HepG2 (cell line): ENCODE data around the gene FBLN7. TPM values are rescaled to one million over a fixed set of nuclear protein-coding genes. Genes with fewer than 3 reads are reported as not detected.

Experiments
- ATAC-seq: fragments of 200-7000 bp; cut with Tn5 transposase; 3 replicates; pipeline ENCODE4 v1.9.1; 2020; ENCODE audit warnings: mild to moderate bottlenecking, moderate library complexity
- BruUV-seq: library from RNA; stranded (reverse); fragments of 400-500 nt; replicated peaks from 2 replicates; lab custom pipeline; 2021; lab: Mats Ljungman, UMichigan
- CTCF ChIA-PET: fragments of 300-600 bp; formaldehyde crosslinking; extraction: SDS; loops from one replicate; lab custom pipeline; 2021; ENCODE audit warnings: low total read pairs, inconsistent platforms, low intra/inter-chr PET ratio; lab: Yijun Ruan, JAX
- POLR2A ChIA-PET: fragments of 350-600 bp; sonication (Branson Sonifier 250); formaldehyde crosslinking; loops from one replicate; lab custom pipeline; 2020; ENCODE audit warnings: antibody characterized with exemption, inconsistent platforms; lab: Yijun Ruan, JAX
- DNase-seq: peaks from one replicate; pipeline ENCODE4 v3.0.0-alpha.2; 2015; ENCODE audit warnings: low spot score
- FAIRE-seq: peaks from 3 replicates; lab custom pipeline; 2011; peaks lifted over from hg19 to GRCh38; lab: Jason Lieb, UNC
- H2AFZ ChIP-seq: one replicate; pipeline ENCODE4 v1.6.1; 2011; ENCODE audit warnings: low read length, inconsistent platforms
- H3K27ac ChIP-seq: fragments of 300-600 bp; 3 replicates; pipeline ENCODE4 v1.8.0; 2011; ENCODE audit warnings: mixed run types, mild to moderate bottlenecking, mixed read lengths, low read length, inconsistent platforms; ENCODE audit not compliant: insufficient read depth; ENCODE audit errors: extremely low read length
- H3K27me3 ChIP-seq, 2 experiments: fragments of 200-600 bp in 1 of 2; 2 replicates in 1 of 2; 3 replicates in 1 of 2; pipeline versions ENCODE4 v1.6.0 to v1.8.0; 2011; ENCODE audit warnings: low read length in 2 of 2, mild to moderate bottlenecking in 2 of 2, moderate library complexity in 2 of 2, inconsistent platforms in 1 of 2; ENCODE audit not compliant: insufficient read depth in 2 of 2, control insufficient read depth in 1 of 2
- H3K36me3 ChIP-seq, 2 experiments: fragments of 200-600 bp in 1 of 2; replicated peaks in 1 of 2; 2 replicates in 1 of 2; 3 replicates in 1 of 2; pipeline versions ENCODE4 v1.5.1 to v1.8.0; 2011; ENCODE audit warnings: low read length in 2 of 2, inconsistent platforms in 1 of 2; ENCODE audit not compliant: insufficient read depth in 2 of 2, control insufficient read depth in 1 of 2
- H3K4me1 ChIP-seq: 2 replicates; pipeline ENCODE4 v1.5.1; 2012; ENCODE audit warnings: low read length, inconsistent platforms; ENCODE audit not compliant: insufficient read depth
- H3K4me2 ChIP-seq: 2 replicates; pipeline ENCODE4 v1.6.0; 2011; ENCODE audit warnings: low read depth, low read length, inconsistent platforms
- H3K4me3 ChIP-seq, 3 experiments: fragments of 200-600 bp in 1 of 3; sonication (generic), shearing (Covaris generic) in 1 of 3; replicated peaks in 1 of 3; 2 replicates each; pipeline ENCODE4 v1.5.1; 2011 to 2016; ENCODE audit warnings: low read length in 3 of 3, inconsistent platforms in 2 of 3, low read depth in 2 of 3, mild to moderate bottlenecking in 2 of 3, control low read depth in 1 of 3, mixed read lengths in 1 of 3; ENCODE audit not compliant: insufficient read depth in 1 of 3
- H3K79me2 ChIP-seq: one replicate; pipeline ENCODE4 v1.6.1; 2011; ENCODE audit warnings: low read length, inconsistent platforms; ENCODE audit not compliant: insufficient read depth
- H3K9ac ChIP-seq: 2 replicates; pipeline ENCODE4 v1.6.0; 2011; ENCODE audit warnings: mild to moderate bottlenecking, low read depth, low read length, inconsistent platforms; ENCODE audit not compliant: insufficient read depth
- H3K9me3 ChIP-seq: 2 replicates; pipeline ENCODE4 v1.5.1; 2012; ENCODE audit warnings: mild to moderate bottlenecking, low read length
- H4K20me1 ChIP-seq: 2 replicates; pipeline ENCODE4 v1.6.0; 2011; ENCODE audit warnings: inconsistent platforms, mild to moderate bottlenecking, low read length, moderate library complexity; ENCODE audit not compliant: insufficient read depth
- CTCF ChIP-seq: sonication (generic); formaldehyde crosslinking; IDR thresholded peaks from 2 replicates; pipeline ENCODE4 v1.5.0; 2020; ENCODE audit warnings: mild to moderate bottlenecking, missing genetic modification reagents, moderate library complexity
- ETV5 ChIP-seq: IDR thresholded peaks from 2 replicates; pipeline ENCODE4 v1.6.1; 2018; ENCODE audit warnings: missing biosample characterization, missing genetic modification reagents, inconsistent platforms, borderline replicate concordance
- MNT ChIP-seq: fragments of 450-650 bp; IDR thresholded peaks from 2 replicates; pipeline ENCODE4 v1.6.1; 2016
- MYNN ChIP-seq: sonication (generic); formaldehyde crosslinking; IDR thresholded peaks from 2 replicates; pipeline ENCODE4 v1.4.0; 2020; ENCODE audit warnings: mild to moderate bottlenecking, low read depth, missing genetic modification reagents
- NRL ChIP-seq: sonication (generic); formaldehyde crosslinking; IDR thresholded peaks from 2 replicates; pipeline ENCODE4 v1.5.0; 2020; ENCODE audit warnings: missing genetic modification reagents, mild to moderate bottlenecking, moderate library complexity, borderline replicate concordance
- RAD21 ChIP-seq: fragments of 450-650 bp; formaldehyde crosslinking; IDR thresholded peaks from 2 replicates; pipeline ENCODE4 v1.5.0; 2020; ENCODE audit warnings: mild to moderate bottlenecking
- SKIL ChIP-seq: sonication (generic); formaldehyde crosslinking; IDR thresholded peaks from 2 replicates; pipeline ENCODE4 v1.8.0; 2022; ENCODE audit warnings: missing genetic modification reagents, mild to moderate bottlenecking, moderate library complexity, borderline replicate concordance
- STAG1 ChIP-seq: sonication (generic); formaldehyde crosslinking; IDR thresholded peaks from 2 replicates; pipeline ENCODE4 v1.4.0; 2020; ENCODE audit warnings: missing genetic modification reagents
- TSC22D2 ChIP-seq: sonication (generic); formaldehyde crosslinking; IDR thresholded peaks from 2 replicates; pipeline ENCODE4 v1.5.1; 2020; ENCODE audit warnings: missing genetic modification reagents, mild to moderate bottlenecking, borderline replicate concordance
- UBTF ChIP-seq: sonication (generic); formaldehyde crosslinking; IDR thresholded peaks from 2 replicates; pipeline ENCODE4 v1.4.0; 2020; ENCODE audit warnings: mild to moderate bottlenecking, missing genetic modification reagents
- XRCC5 ChIP-seq: fragments of 200-400 bp; formaldehyde crosslinking; optimal IDR thresholded peaks from 2 replicates; pipeline ENCODE3; 2017; ENCODE audit warnings: mild to moderate bottlenecking, low read length
- ZNF580 ChIP-seq: IDR thresholded peaks from 2 replicates; pipeline ENCODE4 v1.6.1; 2016; ENCODE audit warnings: low read depth, borderline replicate concordance
- ZNF792 ChIP-seq: IDR thresholded peaks from 2 replicates; pipeline ENCODE4 v1.6.1; 2016
- ZXDC ChIP-seq: sonication (generic); formaldehyde crosslinking; IDR thresholded peaks from 2 replicates; pipeline ENCODE4 v1.5.0; 2020; ENCODE audit warnings: mild to moderate bottlenecking, missing genetic modification reagents
- WGBS: methylation state at CpG from one replicate; pipeline ENCODE4 v1.1.6; 2017; ENCODE audit warnings: low lambda C conversion rate; 5-methylcytosine and 5-hydroxymethylcytosine counted together
- in situ Hi-C: cut with HindIII; loops from 2 replicates; pipeline ENCODE4 v1.10.0; 2017; ENCODE audit warnings: low pct_unique_long_range_greater_than_20kb; ENCODE audit not compliant: extremely low pct_ligation_motif_present
- intact Hi-C: fragments of 100-400 bp; cut with micrococcal nuclease; formaldehyde crosslinking; loops from one replicate; pipeline ENCODE4 v1.10.0; 2022; ENCODE audit not compliant: unreplicated experiment
- polyA plus RNA-seq, 8 experiments: library from polyadenylated mRNA; depleted of rRNA in 3 of 8; stranded (reverse) in 7 of 8; unstranded in 1 of 8; fragments of >200 nt; fragmentation: Illumina TruSeq in 4 of 8; extraction: Trizol in 4 of 8; gene quantifications; 2 replicates each; pipeline versions ENCODE4 v1.2.1 to v1.2.3, GENCODE V29; 2011 to 2016; ENCODE audit warnings: low read depth in 4 of 8, missing spikeins in 1 of 8, mixed read lengths in 1 of 8; ENCODE audit not compliant: insufficient read depth in 1 of 8
- total RNA-seq, 5 experiments: library from RNA; depleted of rRNA; stranded (reverse); fragments of >200 nt; fragmentation: Illumina TruSeq; extraction: Trizol; gene quantifications; 2 replicates each; pipeline ENCODE4 v1.2.3, GENCODE V29; 2016; ENCODE audit warnings: low read depth in 1 of 5

FBLN7 gene
- total and polyA plus RNA-seq, 2 of the 13 experiments (the other 11 are each of a cell fraction or from before 2014, with no cell fraction given): 1.4 to 2.3 TPM

- Histone ChIP-seq H3K4me3 (no peak overlapping the region), H4K20me1 (no peaks in the 10 kb centered on the region), H2AFZ (no peak overlapping the region), H3K27me3 (no peaks in the 10 kb centered on the region), H3K4me2 (no peak overlapping the region), H3K79me2 (no peaks in the 10 kb centered on the region), H3K36me3 (peaks cover 4 to 5% of the 10 kb centered on the region in 2 experiments; a peak in 4 of 5 replicates), H3K9me3 (no peaks in the 10 kb centered on the region; the same call in 1 of the 2 replicates), H3K4me1 (no peaks in the 10 kb centered on the region), H3K9ac (no peak overlapping the region), H3K27ac (no peak overlapping the region)
- in situ Hi-C loops (no loop called here), intact Hi-C loops (no loop called here)
- peak; percentile 64 for FAIRE-seq
- no TSS peak for BruUV-seq
- WGBS: 96% methylated on average over 3 of the region's 3 CpGs
- ChIA-PET POLR2A (no interaction called here), CTCF (no interaction called here)
- ATAC-seq: peak; percentile 92
- DNase-seq: peak; percentile 58
- TF ChIP-seq SKIL (CRISPR knock-in tag): no peak
- TF ChIP-seq RAD21 (CRISPR knock-in tag): peak; percentile 35; the same call in 1 of the 2 replicates
- no peak for TF ChIP-seq NRL (CRISPR knock-in tag)
- TF ChIP-seq ZXDC: no peak
- no peak for TF ChIP-seq ZNF792 (CRISPR knock-in tag)
- peak; percentile 78 for TF ChIP-seq STAG1 (CRISPR knock-in tag)
- no peak for TF ChIP-seq ETV5
- TF ChIP-seq CTCF (CRISPR knock-in tag): peak; percentile 72
- peak; percentile 31 for TF ChIP-seq XRCC5
- no peak for TF ChIP-seq TSC22D2
- TF ChIP-seq MNT: no peak
- TF ChIP-seq UBTF (CRISPR knock-in tag): no peak
- no peak for TF ChIP-seq MYNN
- TF ChIP-seq ZNF580 (CRISPR knock-in tag): no peak
These were observed 78.0 kb downstream of the FBLN7 start for GRCh38 chr2:112216167-112216566.
